Measurements from ENCODE around the gene SLC9A1.

Gene SLC9A1

GRCh38 chr1:27108588-27108987, 46.3 kb downstream of the SLC9A1 start:
- DNase-seq, result no peak

- DNase-seq, result peak in 6 of 56 donors; percentile 11 to 27 (median 22)
Observed at GRCh38 chr1:27106561-27107323, 48.2 kb downstream of the SLC9A1 start.

- no peak for DNase-seq
Observed at GRCh38 chr1:27105018-27105417, 49.9 kb downstream of the SLC9A1 start.

- peak in 1 of 56 donors; percentile 28 for DNase-seq
Observed at GRCh38 chr1:27103498-27103897, 51.4 kb downstream of the SLC9A1 start.

- peak in 50 of 56 donors; percentile 15 to 87 (median 56) for DNase-seq
Observed at GRCh38 chr1:27102707-27103468, 52.0 kb downstream of the SLC9A1 start.

- no peak for DNase-seq
Observed at GRCh38 chr1:27102134-27102706, 52.7 kb downstream of the SLC9A1 start.

- no peak for DNase-seq
Observed at GRCh38 chr1:27101696-27102095, 53.2 kb downstream of the SLC9A1 start.

- DNase-seq, result no peak
Observed at GRCh38 chr1:27101054-27101491, 53.9 kb downstream of the SLC9A1 start.

- DNase-seq, result no peak
Observed at GRCh38 chr1:27100335-27101053, 54.4 kb downstream of the SLC9A1 start.

- peak in 2 of 56 donors; percentile 16 to 50 for DNase-seq
Observed at GRCh38 chr1:27099587-27100334, 55.2 kb downstream of the SLC9A1 start.

GRCh38 chr1:27099135-27099586, 55.8 kb downstream of the SLC9A1 start:
- DNase-seq, result no peak

- no peak for DNase-seq
Observed at GRCh38 chr1:27098431-27099134, 56.3 kb downstream of the SLC9A1 start.

GRCh38 chr1:27097484-27097917, 57.4 kb downstream of the SLC9A1 start:
- DNase-seq, result peak in 47 of 56 donors; percentile 10 to 78 (median 46)

GRCh38 chr1:27095576-27095975, 59.3 kb downstream of the SLC9A1 start:
- DNase-seq, result no peak

GRCh38 chr1:27092888-27093287, 62.0 kb downstream of the SLC9A1 start:
- DNase-seq, result no peak

GRCh38 chr1:27090911-27091310, 64.0 kb downstream of the SLC9A1 start:
- no peak for DNase-seq

GRCh38 chr1:27087371-27088220, 67.3 kb downstream of the SLC9A1 start:
- DNase-seq, result peak in 8 of 56 donors; percentile 4 to 65 (median 16)

- no peak for DNase-seq
Observed at GRCh38 chr1:27086628-27087027, 68.3 kb downstream of the SLC9A1 start.

- no peak for DNase-seq
Observed at GRCh38 chr1:27086026-27086425, 68.9 kb downstream of the SLC9A1 start.
